GM03348 (cell line): ENCODE measurements around the gene GMPS.
A peak's percentile ranks its signal among the peaks of the same experiment; 100 is the strongest.
"Not testable (repeated sequence)": the region's sequence is repeated elsewhere in the genome, so short reads cannot be mapped to it uniquely, and the experiment has no call there.

Experiments
- DNase-seq: peaks from one replicate; pipeline ENCODE4 v3.0.0; 2012; ENCODE audit warnings: low spot score

Gene GMPS

DNA sequence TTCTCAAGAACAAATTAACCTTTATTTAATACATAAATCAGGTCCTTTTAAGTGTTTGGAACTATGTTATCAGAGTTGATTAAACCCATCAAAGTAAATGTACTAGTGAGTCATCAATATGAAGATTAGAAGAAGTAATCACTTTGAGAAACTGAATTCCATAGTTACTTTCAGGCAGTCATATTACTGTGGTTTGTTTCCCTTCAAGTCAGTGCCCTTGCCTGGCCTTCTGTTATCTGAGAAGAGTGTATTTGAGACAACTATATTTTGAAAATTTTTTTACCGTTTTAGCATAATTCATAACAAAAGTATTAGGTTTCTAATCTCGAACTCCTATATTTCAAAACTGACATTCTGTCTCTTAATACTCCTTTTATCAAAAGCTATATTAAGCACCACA, 73.6 kb downstream of the GMPS start:
- DNase-seq, result no peak

DNA sequence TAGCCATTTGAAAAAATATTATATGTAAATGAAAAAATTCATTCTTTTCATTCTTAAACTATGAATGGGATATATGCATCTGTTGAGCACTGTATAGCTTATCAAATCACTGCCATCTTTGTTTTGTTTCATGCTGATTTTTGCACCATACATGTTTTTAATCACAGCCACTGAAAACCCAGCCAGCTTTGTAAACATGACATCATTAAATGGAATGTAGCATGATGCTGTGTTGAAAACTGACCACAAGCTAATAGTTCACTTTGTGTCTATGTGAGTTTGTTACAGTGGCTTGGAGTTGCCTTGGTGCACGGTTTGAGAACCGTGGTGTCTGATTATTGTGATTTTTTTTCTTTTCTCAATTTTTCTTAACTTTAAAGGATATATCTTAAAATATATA, 75.7 kb downstream of the GMPS start:
- DNase-seq, result peak; percentile 80

DNA sequence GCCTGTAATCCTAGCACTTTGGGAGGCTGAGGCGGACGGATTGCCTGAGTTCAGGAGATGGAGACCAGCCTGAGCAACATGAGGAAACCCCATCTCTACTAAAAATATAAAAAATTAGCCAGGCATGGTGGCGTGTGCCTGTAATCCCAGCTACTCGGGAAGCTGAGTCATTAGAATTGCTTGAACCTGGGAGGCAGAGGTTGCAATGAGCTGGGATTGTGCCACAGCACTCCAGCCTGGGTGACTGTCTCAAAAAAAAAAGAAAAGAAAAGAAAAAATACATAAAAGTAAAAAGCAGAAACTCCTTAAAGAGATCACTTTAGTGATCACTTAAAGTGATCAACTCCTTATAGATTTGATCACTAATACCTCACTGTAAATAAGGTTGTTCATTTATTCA, 78.0 kb downstream of the GMPS start:
- DNase-seq, result no peak

GRCh38 chr3:155949453-155950217, 79.2 kb downstream of the GMPS start:
- no peak for DNase-seq

DNA sequence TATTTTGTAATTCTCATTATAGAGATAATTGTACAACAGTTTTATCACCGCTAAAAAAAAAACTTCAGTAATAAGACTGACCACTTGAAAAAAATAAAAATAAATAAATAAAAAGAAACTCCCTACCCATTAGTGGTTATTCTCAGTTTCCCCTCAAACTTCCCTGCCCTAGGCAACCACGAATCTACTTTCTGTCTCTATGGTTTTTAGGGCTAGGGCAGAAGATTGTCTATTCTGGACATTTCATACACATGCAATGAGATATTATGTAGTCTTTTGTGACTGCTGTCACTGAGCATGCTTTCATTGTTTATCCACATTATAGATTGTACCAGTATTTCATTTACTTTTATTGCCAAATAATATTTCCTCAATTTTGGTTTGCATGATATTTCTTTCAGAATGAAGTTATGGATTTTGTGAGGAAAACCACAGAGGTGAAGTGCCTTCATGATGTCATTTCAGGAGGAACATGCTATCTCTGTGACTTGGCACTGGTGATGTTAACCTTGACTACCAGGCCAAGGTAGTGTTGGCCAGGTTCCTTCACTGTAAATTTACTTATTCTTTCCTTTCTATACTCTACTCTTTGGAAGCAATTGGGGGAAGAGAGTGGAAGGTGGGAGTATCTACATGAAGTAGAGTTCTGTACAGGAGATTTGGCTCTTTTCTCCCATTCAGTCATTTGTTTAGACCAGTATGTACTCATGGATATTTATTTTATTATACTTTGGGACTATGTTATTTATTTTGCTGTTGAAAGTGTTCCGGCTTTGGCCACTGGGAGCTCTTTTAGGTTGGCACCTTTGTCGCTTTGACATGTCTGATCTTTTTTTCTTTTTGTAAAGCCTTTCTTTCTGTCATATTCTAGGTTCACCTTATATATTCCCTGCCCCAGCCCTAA, 86.3 kb downstream of the GMPS start:
- no peak for DNase-seq

DNA sequence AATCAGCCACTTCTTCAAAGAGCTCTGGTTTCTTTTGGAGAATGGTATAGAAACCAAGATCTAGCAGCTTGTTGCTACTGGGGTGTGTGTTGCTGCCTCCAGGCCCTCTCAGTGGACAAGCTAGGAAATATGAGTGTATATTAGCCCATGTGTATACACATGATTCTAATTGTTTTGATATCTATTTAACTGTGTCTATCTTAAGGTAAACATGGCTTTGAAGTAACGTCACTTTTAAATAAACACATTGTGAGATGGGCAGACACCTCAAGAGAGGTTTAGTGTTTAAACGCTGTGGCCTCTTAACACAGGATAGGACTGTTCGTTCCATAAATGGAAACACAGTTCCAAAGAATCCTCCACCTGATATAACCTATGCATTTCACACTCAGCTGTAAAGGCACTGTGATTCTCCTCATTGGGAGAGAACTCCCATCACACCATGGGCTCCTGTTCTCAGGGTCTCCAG, 87.0 kb downstream of the GMPS start:
- no peak for DNase-seq

GRCh38 chr3:155958676-155959075, 88.2 kb downstream of the GMPS start:
- DNase-seq, result no peak

GRCh38 chr3:155960060-155960459, 89.6 kb downstream of the GMPS start:
- peak; percentile 86 for DNase-seq

DNA sequence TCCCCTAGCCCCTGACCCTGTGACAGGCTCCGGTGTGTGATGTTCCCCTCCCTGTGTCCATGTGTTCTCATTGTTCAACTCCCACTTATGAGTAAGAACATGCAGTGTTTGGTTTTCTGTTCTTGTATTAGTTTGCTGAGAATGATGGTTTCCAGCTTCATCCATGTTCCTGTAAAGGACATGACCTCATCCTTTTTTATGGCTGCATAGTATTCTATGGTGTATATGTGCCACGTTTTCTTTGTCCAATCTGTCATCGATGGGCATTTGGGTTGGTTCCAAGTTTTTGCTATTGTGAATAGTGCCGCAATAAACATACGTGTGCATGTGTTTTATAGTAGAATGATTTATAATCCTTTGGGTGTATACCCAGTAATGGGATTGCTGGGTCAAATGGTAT, 90.6 kb downstream of the GMPS start:
- DNase-seq, result not testable (repeated sequence)

- DNase-seq, result peak; percentile 25
Observed at GRCh38 chr3:155963570-155963969, 93.1 kb downstream of the GMPS start.

GRCh38 chr3:155970398-155970797, 99.9 kb downstream of the GMPS start:
- no peak for DNase-seq

DNA sequence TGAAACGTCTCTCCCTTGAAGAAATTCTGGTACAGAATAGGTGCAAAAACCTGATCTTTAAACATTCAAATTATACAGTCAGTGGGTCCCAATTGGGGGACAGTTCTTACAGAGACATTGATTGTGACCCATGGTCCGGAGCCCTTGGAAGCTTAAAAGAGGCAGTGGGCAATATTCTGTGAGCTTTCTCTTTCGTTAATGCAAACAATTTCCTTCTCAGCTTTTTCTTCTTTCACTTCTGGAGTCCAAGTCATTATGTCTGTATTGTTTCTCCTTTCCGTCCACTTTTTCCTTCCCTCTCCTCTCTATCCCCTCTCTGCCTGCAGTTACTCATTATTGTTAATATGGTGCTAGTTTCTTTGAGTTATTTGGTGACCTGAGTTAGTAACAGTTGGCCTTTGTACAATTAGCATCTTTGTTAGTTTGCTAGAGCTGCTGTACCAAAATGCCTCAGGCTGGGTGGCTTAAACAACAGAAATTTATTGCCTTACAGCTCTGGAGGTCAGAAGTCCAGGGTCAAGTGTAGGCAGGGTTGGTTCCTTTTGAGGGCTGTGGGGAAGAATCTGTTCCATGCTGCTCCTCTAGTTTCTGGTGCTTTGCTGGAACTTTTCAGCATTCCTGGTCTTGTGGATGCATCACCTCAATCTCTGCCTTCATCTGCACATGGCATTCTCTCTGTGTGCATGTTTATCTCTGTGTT, 102.6 kb downstream of the GMPS start:
- DNase-seq, result no peak

GRCh38 chr3:155978324-155978723, 107.9 kb downstream of the GMPS start:
- DNase-seq, result no peak

- DNase-seq, result no peak
Observed at GRCh38 chr3:155979746-155980145, 109.3 kb downstream of the GMPS start.

GRCh38 chr3:155981669-155982068, 111.2 kb downstream of the GMPS start:
- no peak for DNase-seq

- DNase-seq, result no peak
Observed at GRCh38 chr3:155983834-155984474, 113.5 kb downstream of the GMPS start.

GRCh38 chr3:155984791-155985417, 114.5 kb downstream of the GMPS start:
- no peak for DNase-seq

- DNase-seq, result no peak
Observed at GRCh38 chr3:155989536-155989935, 119.1 kb downstream of the GMPS start.

- DNase-seq, result no peak
Observed at GRCh38 chr3:155991212-155991611, 120.8 kb downstream of the GMPS start.

DNA sequence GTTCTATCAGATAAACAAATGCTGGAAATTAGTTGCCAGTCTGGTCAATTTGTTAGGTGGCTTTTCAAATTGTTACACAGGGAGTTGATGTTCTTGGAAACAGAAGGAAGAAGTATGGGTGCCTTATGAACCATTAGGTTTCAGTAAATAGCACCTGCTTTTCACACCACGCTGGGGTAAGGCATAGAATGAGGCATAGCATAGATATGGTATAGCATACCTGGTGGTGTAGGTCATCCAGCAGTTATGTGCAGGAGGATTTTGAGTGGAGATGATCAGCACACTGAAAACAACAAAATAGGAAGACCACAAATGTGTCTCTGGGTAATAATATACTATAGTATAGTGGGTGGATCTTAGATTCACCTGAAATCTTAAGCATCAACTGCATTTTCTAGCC, 121.4 kb downstream of the GMPS start:
- DNase-seq, result no peak
